ENCODE data around the gene MARS1.

GRCh38 chr12:57489157-57489641 lies 1.3 kb downstream of the MARS1 start:
- TF ChIP-seq POLR2AphosphoS5 (IDR thresholded peaks at IDR 0.05; ENCODE audit: low read depth), result no peak
- TF ChIP-seq CTCF (conservative IDR thresholded peaks at IDR 0.05; ENCODE audit: low read depth in 2 of 2), result no peak
- TF ChIP-seq EZH2 (IDR thresholded peaks at IDR 0.05; ENCODE audit: low read depth, unreplicated experiment), result no peak
- no peak for TF ChIP-seq ZNF331 (CRISPR knock-in tag; IDR thresholded peaks at IDR 0.05; ENCODE audit: low read depth)
- no peak for TF ChIP-seq NANOG (IDR thresholded peaks at IDR 0.05; ENCODE audit: borderline replicate concordance)

Data from GM23338 (cell line).